SU-DHL-6 (cell line): ENCODE measurements around the gene CDC16.
"Not testable (repeated sequence)": the region's sequence is repeated elsewhere in the genome, so short reads cannot be mapped to it uniquely, and the experiment has no call there.

Experiments
- H2AFZ ChIP-seq: fragments of 200-600 bp; sonication (generic); 2 replicates; pipeline ENCODE4 v1.6.1; 2014; ENCODE audit warnings: low read depth, mild to moderate bottlenecking, moderate library complexity, mixed read lengths, antibody characterized with exemption, low read length; ENCODE audit not compliant: severe bottlenecking
- H3F3A ChIP-seq: fragments of 200-600 bp; shearing (Covaris generic); 2 replicates; pipeline ENCODE4 v1.6.0; 2016; ENCODE audit warnings: antibody characterized with exemption, mild to moderate bottlenecking; ENCODE audit not compliant: insufficient read depth
- H3K27ac ChIP-seq: fragments of 200-600 bp; sonication (generic); 2 replicates; pipeline ENCODE4 v1.5.1; 2016; ENCODE audit warnings: low read depth, mild to moderate bottlenecking, low read length, moderate library complexity, mixed read lengths
- H3K27me3 ChIP-seq: fragments of 200-600 bp; sonication (generic), shearing (Covaris generic); 2 replicates; pipeline ENCODE4 v1.6.0; 2014; ENCODE audit warnings: mild to moderate bottlenecking, low read length
- H3K36me3 ChIP-seq: fragments of 200-600 bp; sonication (generic); 2 replicates; pipeline ENCODE4 v1.6.1; 2014; ENCODE audit warnings: mild to moderate bottlenecking, low read length, mixed read lengths
- H3K4me2 ChIP-seq: fragments of 300-600, 200-600 bp; shearing (Covaris generic), sonication (generic); 2 replicates; pipeline ENCODE4 v1.6.0; 2014; ENCODE audit warnings: low read length, low read depth, mild to moderate bottlenecking; ENCODE audit not compliant: poor library complexity, severe bottlenecking
- H3K4me3 ChIP-seq: fragments of 200-600 bp; sonication (generic); 2 replicates; pipeline ENCODE4 v1.5.1; 2014; ENCODE audit warnings: antibody characterized with exemption, low read length, mild to moderate bottlenecking, mixed read lengths; ENCODE audit not compliant: insufficient read depth, poor library complexity, severe bottlenecking
- H3K79me2 ChIP-seq: fragments of 200-600 bp; sonication (generic); 2 replicates; pipeline ENCODE4 v1.6.1; 2014; ENCODE audit warnings: mild to moderate bottlenecking, low read length, moderate library complexity; ENCODE audit not compliant: insufficient read depth
- H3K9ac ChIP-seq: fragments of 200-600 bp; sonication (generic); 2 replicates; pipeline ENCODE4 v1.7.0; 2014; ENCODE audit warnings: mild to moderate bottlenecking, low read length
- H3K9me2 ChIP-seq: fragments of 200-600 bp; sonication (generic); replicated peaks from 2 replicates; pipeline ENCODE4 v1.6.1; 2014; ENCODE audit warnings: low read length; ENCODE audit not compliant: insufficient read depth
- H3K9me3 ChIP-seq: fragments of 200-600 bp; sonication (generic); 2 replicates; pipeline ENCODE4 v1.6.1; 2014; ENCODE audit warnings: low read length, mixed read lengths; ENCODE audit not compliant: insufficient read depth
- H4K20me1 ChIP-seq: fragments of 200-600 bp; sonication (generic); 2 replicates; pipeline ENCODE4 v1.6.1; 2014; ENCODE audit warnings: low read depth, mild to moderate bottlenecking, antibody characterized with exemption, low read length, moderate library complexity, mixed read lengths
- CTCF ChIP-seq: fragments of 200-600 bp; sonication (generic); IDR thresholded peaks from one replicate; pipeline ENCODE4 v1.5.1; 2017; ENCODE audit warnings: antibody characterized with exemption, mild to moderate bottlenecking, low read length, moderate library complexity; ENCODE audit not compliant: insufficient read depth, poor library complexity, severe bottlenecking
- EZH2phosphoT487 ChIP-seq: fragments of 200-600 bp; sonication (generic), shearing (Covaris generic); conservative IDR thresholded peaks from 2 replicates; pipeline ENCODE4 v1.6.1; 2018; ENCODE audit warnings: mild to moderate bottlenecking, antibody characterized with exemption, low read length, moderate library complexity, mixed read lengths

Gene CDC16

GRCh38 chr13:114196629-114197028, 38.1 kb upstream of the CDC16 start:
- Histone ChIP-seq H3K4me3 (no peak overlapping the region), H3K27me3 (no peaks in the 10 kb centered on the region), H3K79me2 (no peaks in the 10 kb centered on the region), H3K9me3 (no peaks in the 10 kb centered on the region), H3F3A (no peaks in the 10 kb centered on the region), H3K4me2 (no peak overlapping the region), H3K27ac (no peak overlapping the region), H3K9me2 (no peaks in the 10 kb centered on the region), H2AFZ (no peak overlapping the region), H3K9ac (no peak overlapping the region), H3K36me3 (no peaks in the 10 kb centered on the region), H4K20me1 (no peaks in the 10 kb centered on the region)
- TF ChIP-seq CTCF (no peak), EZH2phosphoT487 (no peak)

GRCh38 chr13:114198556-114198955, 36.1 kb upstream of the CDC16 start:
- Histone ChIP-seq H3K36me3 (no peaks in the 10 kb centered on the region), H4K20me1 (no peaks in the 10 kb centered on the region), H3F3A (no peaks in the 10 kb centered on the region), H3K9ac (no peak overlapping the region), H3K27me3 (no peaks in the 10 kb centered on the region), H3K4me3 (no peak overlapping the region), H2AFZ (no peak overlapping the region), H3K27ac (no peak overlapping the region), H3K9me2 (no peaks in the 10 kb centered on the region), H3K79me2 (no peaks in the 10 kb centered on the region), H3K4me2 (no peak overlapping the region), H3K9me3 (no peaks in the 10 kb centered on the region)
- TF ChIP-seq EZH2phosphoT487 (no peak), CTCF (no peak)

- not testable (repeated sequence) for H3K79me2 ChIP-seq, H3K27me3 ChIP-seq
Measured at GRCh38 chr13:114199526-114199925, 35.2 kb upstream of the CDC16 start.

GRCh38 chr13:114199954-114200353, 34.7 kb upstream of the CDC16 start:
- Histone ChIP-seq H3K36me3 (no peaks in the 10 kb centered on the region), H3K27ac (no peak overlapping the region), H3F3A (no peaks in the 10 kb centered on the region), H3K79me2 (no peaks in the 10 kb centered on the region), H3K4me3 (no peak overlapping the region), H3K9me2 (no peaks in the 10 kb centered on the region), H4K20me1 (no peaks in the 10 kb centered on the region), H2AFZ (no peak overlapping the region), H3K9ac (no peak overlapping the region), H3K4me2 (no peak overlapping the region), H3K9me3 (no peaks in the 10 kb centered on the region), H3K27me3 (no peaks in the 10 kb centered on the region)
- TF ChIP-seq CTCF, result no peak
- no peak for TF ChIP-seq EZH2phosphoT487

More at GRCh38 chr13:114199526-114199925, 35.2 kb upstream of the CDC16 start:
- H3K4me3 ChIP-seq, H3K36me3 ChIP-seq, H4K20me1 ChIP-seq, H3K4me2 ChIP-seq, H3K27ac ChIP-seq, H3K9me3 ChIP-seq, H3F3A ChIP-seq, H2AFZ ChIP-seq, H3K9me2 ChIP-seq, H3K9ac ChIP-seq: not testable (repeated sequence)
